IPS-18a (cell line): ENCODE results near the gene PFKFB4.
"Not testable (repeated sequence)": the region's sequence is repeated elsewhere in the genome, so short reads cannot be mapped to it uniquely, and the experiment has no call there.

Experiments used
- H3K27ac ChIP-seq: one replicate; pipeline ENCODE4 v1.5.1; 2013; ENCODE audit warnings: low read length
- H3K27me3 ChIP-seq: one replicate; pipeline ENCODE4 v1.6.1; 2013; ENCODE audit warnings: mild to moderate bottlenecking, low read length; ENCODE audit not compliant: control insufficient read depth, insufficient read depth
- H3K36me3 ChIP-seq: one replicate; pipeline ENCODE4 v1.6.1; 2013; ENCODE audit warnings: low read depth, low read length; ENCODE audit not compliant: control insufficient read depth
- H3K4me1 ChIP-seq: one replicate; pipeline ENCODE4 v1.6.1; 2013; ENCODE audit warnings: low read depth, low read length; ENCODE audit not compliant: control insufficient read depth
- H3K4me3 ChIP-seq: one replicate; pipeline ENCODE4 v1.5.1; 2013; ENCODE audit warnings: low read length
- H3K9ac ChIP-seq: one replicate; pipeline ENCODE4 v1.6.1; 2013; ENCODE audit warnings: mild to moderate bottlenecking, low read length, moderate library complexity
- H3K9me3 ChIP-seq: one replicate; pipeline ENCODE4 v1.6.1; 2013; ENCODE audit warnings: low read depth, low read length; ENCODE audit not compliant: control insufficient read depth

Gene PFKFB4

DNA sequence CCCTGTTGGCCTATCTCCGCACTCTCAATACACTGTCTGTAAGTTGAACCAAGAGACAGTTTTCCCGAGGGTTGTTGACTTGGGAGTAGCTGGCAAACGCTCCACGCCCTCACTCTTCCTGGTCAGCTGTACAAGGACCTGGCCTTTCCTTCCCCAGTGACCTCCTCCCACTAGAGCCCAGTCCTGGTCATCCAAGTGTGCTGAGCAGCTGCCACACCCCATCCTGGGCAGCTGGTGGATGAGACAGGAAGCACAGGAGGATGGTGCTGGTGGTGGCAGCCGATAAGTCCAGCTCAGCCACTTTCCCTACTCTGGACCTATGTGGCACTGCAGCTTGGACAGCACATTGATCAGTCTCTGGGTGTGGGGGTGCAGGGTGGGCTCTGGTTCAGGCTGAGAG, 19.8 kb downstream of the PFKFB4 start:
- Histone ChIP-seq H3K4me1 (no peaks in the 10 kb centered on the region), H3K27me3 (no peaks in the 10 kb centered on the region), H3K27ac (no peak overlapping the region), H3K9ac (no peak overlapping the region), H3K4me3 (no peak overlapping the region), H3K9me3 (no peaks in the 10 kb centered on the region), H3K36me3 (peaks cover 17% of the 10 kb centered on the region)

DNA sequence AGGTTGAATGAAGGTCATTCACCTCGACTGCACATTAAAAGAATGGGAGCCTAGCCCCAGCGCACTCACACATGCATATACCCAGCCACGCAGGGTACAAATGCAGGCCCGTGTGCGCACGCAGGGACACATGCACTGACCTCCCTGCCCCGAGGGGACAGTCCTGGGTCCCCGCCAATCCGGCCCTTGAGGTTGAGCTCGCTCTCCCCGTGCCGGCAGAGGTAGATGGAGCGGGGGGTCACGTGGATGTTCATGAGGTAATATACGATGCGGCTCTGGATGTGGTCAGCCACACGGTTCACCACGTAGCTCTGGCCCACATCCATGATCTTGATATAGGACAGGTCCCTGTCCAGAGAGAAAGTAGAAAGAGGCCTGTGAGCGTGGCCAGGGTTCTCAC, 20.5 kb downstream of the PFKFB4 start:
- Histone ChIP-seq H3K9me3 (no peaks in the 10 kb centered on the region), H3K27ac (no peak overlapping the region), H3K4me3 (no peak overlapping the region), H3K27me3 (no peaks in the 10 kb centered on the region), H3K36me3 (peaks cover 17% of the 10 kb centered on the region), H3K4me1 (no peaks in the 10 kb centered on the region), H3K9ac (no peak overlapping the region)

DNA sequence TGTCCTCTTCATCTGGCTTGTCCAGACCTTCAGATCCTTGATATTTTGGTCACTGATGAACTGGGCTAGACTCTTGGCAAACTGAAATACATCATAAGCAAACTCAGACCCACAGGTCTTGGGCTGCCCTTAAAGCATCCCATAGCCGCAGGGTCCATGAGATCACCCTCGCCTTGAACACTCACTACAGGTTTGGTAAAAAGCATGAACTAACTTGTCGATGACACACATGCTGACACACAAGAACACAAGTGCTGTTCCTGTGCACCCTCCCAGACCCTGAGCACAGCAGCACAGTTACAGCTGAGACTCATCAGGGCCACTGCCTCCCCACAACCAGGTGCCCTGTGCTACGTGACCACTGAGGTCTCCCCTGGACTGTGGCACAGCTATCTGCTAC, 21.0 kb downstream of the PFKFB4 start:
- Histone ChIP-seq H3K4me3 (no peak overlapping the region), H3K27ac (no peak overlapping the region), H3K9ac (no peak overlapping the region), H3K27me3 (no peaks in the 10 kb centered on the region), H3K36me3 (peaks cover 17% of the 10 kb centered on the region), H3K4me1 (no peaks in the 10 kb centered on the region), H3K9me3 (no peaks in the 10 kb centered on the region)

DNA sequence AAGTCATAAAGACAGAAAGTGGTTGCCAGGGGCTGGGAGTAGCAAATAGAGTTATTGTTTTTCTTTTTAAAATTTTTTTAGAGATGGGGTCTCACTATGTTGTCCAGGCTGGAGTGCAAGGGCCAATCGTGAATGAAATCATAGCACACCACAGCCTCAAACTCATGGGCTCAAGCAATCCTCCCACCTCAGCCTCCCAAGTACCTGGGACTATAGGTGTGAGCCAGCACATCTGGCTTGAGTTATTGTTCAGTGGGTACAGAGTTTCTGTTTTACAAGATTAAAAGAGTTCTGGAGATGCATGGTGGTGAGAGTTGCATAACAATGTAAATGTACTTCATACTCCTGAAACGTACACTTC, 23.6 kb downstream of the PFKFB4 start:
- H3K4me3 ChIP-seq = no peak overlapping the region
- H3K9ac ChIP-seq = no peak overlapping the region
- no peaks in the 10 kb centered on the region for H3K4me1 ChIP-seq
- no peak overlapping the region for H3K27ac ChIP-seq
- no peaks in the 10 kb centered on the region for H3K27me3 ChIP-seq
- H3K9me3 ChIP-seq = no peaks in the 10 kb centered on the region
- H3K36me3 ChIP-seq = peaks cover 22% of the 10 kb centered on the region

DNA sequence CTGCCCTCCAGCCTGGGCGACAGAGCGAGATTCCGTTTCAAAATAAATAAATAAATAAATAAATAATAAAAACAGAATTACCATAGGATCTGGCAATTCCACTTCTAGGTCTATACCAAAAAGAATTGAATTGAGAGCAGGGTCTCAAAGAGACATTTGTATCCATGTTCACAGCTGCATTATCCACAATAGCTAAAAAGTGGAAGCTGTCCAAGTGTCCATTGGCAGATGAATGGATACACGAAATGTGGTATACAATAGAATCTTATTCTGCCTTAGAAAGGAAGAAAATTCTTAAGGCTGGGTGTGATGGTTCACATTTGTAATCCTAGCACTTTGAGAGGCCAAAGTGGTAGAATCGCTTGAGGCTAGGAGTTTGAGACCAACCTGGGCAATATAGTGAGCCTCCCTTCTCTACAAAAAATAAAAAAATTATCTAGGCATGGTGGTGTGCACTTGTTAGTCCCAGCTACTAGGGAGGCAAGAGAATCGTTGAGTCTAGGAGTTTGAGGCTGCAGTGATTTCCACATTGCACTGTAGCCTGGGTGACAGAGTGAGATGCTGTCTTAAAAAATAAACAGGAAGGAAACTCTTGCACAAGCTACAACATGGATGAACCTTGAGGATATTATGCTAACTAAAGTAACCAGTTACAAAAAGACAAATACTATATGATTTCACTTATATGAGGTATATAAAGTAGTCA, 24.2 kb downstream of the PFKFB4 start:
- Histone ChIP-seq H3K27me3 (no peaks in the 10 kb centered on the region), H3K9ac (no peak overlapping the region), H3K4me1 (no peaks in the 10 kb centered on the region), H3K27ac (no peak overlapping the region), H3K9me3 (no peaks in the 10 kb centered on the region), H3K4me3 (no peak overlapping the region), H3K36me3 (peaks cover 22% of the 10 kb centered on the region)

DNA sequence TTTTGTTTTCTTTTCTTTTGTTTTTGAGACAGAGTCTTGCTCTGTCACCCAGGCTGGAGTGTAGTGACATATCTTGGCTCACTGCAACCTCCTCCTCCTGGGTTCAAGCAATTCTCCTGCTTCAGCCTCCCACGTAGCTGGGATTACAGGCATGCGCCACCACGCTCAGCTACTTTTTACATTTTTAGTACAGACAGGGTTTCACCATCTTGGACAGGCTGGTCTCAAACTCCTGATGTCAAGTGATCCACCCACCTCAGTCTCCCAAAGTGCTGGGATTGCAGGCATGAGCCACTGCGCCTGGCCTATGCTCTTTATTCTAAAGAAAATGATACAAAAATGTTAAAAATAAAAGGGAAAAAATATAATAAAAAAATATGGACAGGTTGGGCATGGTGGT, 25.9 kb downstream of the PFKFB4 start:
- H3K27ac ChIP-seq, H3K4me3 ChIP-seq, H3K4me1 ChIP-seq, H3K27me3 ChIP-seq, H3K9me3 ChIP-seq, H3K9ac ChIP-seq: not testable (repeated sequence)
- H3K36me3 ChIP-seq = peaks cover 19% of the 10 kb centered on the region

DNA sequence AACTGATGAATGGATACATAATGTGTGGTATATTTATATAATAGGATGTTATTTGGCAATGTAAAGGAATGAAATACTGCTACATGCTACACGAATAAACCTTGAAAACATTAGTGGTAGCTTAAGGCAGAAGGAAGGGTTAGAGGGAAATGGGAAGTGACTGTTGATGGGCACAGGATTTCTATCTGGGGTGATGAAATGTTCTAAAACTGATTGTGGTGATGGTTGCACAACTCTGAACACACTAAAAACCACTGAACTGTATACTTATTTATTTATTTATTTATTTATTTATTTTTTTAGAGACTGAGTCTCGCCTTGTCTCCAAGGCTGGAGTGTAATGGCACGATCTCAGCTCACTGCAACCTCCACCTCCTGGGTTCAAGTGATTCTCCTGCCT, 27.8 kb downstream of the PFKFB4 start:
- no peaks in the 10 kb centered on the region for H3K27me3 ChIP-seq
- H3K9me3 ChIP-seq = no peaks in the 10 kb centered on the region
- no peaks in the 10 kb centered on the region for H3K4me1 ChIP-seq
- no peak overlapping the region for H3K4me3 ChIP-seq
- no peak overlapping the region for H3K9ac ChIP-seq
- peaks cover 14% of the 10 kb centered on the region for H3K36me3 ChIP-seq
- H3K27ac ChIP-seq = no peak overlapping the region

DNA sequence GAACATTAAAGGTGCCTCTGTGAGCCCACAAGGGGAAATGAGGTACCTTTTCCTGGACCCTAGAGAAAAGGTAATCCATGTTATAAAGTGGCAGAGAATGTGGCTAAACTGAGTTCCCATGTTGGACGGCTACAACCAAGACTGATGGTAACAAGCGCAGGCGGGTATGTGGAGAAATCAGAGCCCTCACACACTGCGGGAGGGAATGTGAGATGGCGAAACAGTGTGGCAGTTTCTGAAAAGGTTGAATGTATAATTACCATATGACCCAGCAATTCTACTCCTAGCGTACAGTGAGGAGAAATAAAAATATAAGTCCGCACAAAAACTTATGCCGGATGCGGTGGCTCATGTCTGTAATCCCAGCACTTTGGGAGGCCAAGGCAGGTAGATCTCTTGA, 28.6 kb downstream of the PFKFB4 start:
- H3K4me1 ChIP-seq = no peaks in the 10 kb centered on the region
- peaks cover 11% of the 10 kb centered on the region for H3K36me3 ChIP-seq
- H3K9ac ChIP-seq = no peak overlapping the region

DNA sequence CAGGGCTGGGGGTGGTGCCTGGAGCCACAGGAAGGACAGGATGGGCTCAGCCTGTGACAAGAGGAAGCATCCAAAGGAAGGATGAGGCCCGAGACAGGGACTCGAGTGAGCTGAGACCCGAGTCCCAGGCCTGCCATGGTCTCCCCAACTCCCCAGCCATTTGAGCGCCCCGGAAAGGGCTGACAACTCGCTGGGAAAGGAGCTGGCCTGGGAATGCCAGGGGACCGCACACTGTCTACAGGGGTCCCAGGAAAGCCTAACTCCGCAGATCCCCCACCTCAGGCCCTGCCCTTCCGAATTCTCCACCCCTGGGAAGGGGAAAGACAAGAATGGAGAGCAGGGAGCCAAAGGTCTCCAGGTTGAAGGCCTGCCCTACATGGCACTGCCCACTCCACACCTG, 31.6 kb downstream of the PFKFB4 start:
- H3K4me1 ChIP-seq = no peaks in the 10 kb centered on the region
- H3K36me3 ChIP-seq = no peaks in the 10 kb centered on the region
- no peaks in the 10 kb centered on the region for H3K27me3 ChIP-seq
- no peak overlapping the region for H3K4me3 ChIP-seq
- H3K27ac ChIP-seq = no peak overlapping the region
- H3K9ac ChIP-seq = no peak overlapping the region
- H3K9me3 ChIP-seq = no peaks in the 10 kb centered on the region

More for the DNA sequence above, 28.6 kb downstream of the PFKFB4 start:
- H3K27ac ChIP-seq = no peak overlapping the region
- no peak overlapping the region for H3K4me3 ChIP-seq
- H3K27me3 ChIP-seq = no peaks in the 10 kb centered on the region
- H3K9me3 ChIP-seq = no peaks in the 10 kb centered on the region

DNA sequence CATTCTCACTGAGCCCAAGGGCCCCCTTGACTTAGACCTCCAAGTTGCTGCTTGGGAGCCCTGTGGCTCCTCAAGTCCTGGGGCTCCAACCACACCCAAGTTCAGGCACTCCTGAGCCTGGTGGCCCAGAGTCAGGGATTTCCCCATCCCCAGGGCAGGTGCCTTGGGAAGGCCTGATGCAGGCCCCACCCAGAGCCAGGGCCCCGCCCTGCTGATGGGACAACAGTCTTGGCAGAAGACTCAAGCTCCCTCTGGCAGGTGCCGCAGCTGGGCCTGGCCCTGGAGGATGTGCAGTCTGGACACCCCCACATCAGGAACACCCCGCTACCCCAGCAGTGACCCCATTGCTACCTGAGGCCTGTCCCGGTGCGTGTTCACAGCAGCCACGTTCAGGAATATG, 35.0 kb downstream of the PFKFB4 start:
- no peaks in the 10 kb centered on the region for H3K27me3 ChIP-seq
- no peaks in the 10 kb centered on the region for H3K4me1 ChIP-seq
- H3K9ac ChIP-seq = no peak overlapping the region
- H3K36me3 ChIP-seq = no peaks in the 10 kb centered on the region
- no peaks in the 10 kb centered on the region for H3K9me3 ChIP-seq
- H3K27ac ChIP-seq = no peak overlapping the region
- H3K4me3 ChIP-seq = no peak overlapping the region

DNA sequence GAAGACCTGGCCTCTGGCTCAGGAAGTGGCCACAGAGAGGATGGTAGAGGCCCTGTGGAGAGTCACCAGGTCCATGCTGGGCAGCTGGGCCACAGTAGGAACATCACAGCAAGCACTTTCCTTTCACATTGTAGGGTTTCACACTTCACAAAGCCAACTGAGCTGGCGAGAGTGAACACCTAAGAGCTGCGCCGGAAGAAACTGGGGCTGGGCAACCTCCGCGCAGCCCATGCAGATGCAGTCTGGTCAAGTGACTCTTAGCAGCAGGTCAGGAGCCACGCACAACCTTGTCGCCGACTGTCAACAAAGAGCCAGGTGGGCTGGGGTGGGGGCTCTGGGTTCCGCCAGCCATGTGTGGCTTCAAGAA, 37.3 kb downstream of the PFKFB4 start:
- no peaks in the 10 kb centered on the region for H3K9me3 ChIP-seq
- no peak overlapping the region for H3K27ac ChIP-seq
- H3K36me3 ChIP-seq = no peaks in the 10 kb centered on the region
- H3K27me3 ChIP-seq = no peaks in the 10 kb centered on the region
- H3K4me1 ChIP-seq = no peaks in the 10 kb centered on the region
- no peak overlapping the region for H3K4me3 ChIP-seq
- no peak overlapping the region for H3K9ac ChIP-seq

DNA sequence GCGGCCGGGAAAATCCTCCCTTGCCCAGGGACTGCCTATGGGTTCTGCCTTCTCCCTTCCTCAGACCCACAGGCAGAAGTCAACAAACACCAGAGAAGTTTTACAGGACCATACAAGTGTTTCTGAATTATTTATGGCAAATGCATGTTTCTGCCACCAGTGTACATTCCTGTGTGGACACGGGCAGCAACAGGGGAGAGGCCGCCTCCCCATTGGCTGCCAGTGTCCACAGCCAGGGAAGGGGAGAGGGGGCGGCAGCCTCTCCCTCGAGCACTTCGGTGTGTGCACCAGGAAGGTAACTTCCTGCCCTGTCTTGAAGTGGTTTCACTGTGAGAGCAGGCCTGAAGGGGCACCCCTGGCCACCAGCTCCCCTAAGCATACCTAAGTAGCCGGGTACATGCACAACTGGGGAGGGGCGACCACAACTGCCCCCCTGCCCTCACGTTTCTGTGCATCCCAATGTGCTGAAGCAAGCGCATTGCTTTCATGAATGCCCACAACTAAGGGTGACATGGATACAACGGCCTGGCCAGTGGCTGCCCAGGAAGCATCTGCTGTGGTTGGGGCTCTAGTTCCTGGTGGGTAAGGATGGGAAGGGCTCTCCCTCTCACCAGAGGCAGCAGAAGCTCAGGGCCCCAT, 37.8 kb downstream of the PFKFB4 start:
- H3K9ac ChIP-seq = no peak overlapping the region
- no peak overlapping the region for H3K27ac ChIP-seq
- no peaks in the 10 kb centered on the region for H3K36me3 ChIP-seq
- no peak overlapping the region for H3K4me3 ChIP-seq
- no peaks in the 10 kb centered on the region for H3K27me3 ChIP-seq
- no peaks in the 10 kb centered on the region for H3K9me3 ChIP-seq
- no peaks in the 10 kb centered on the region for H3K4me1 ChIP-seq
